HG02938 (cell line): ENCODE measurements around the gene DIP2C.
"Not testable (repeated sequence)": the region's sequence is repeated elsewhere in the genome, so short reads cannot be mapped to it uniquely, and the experiment has no call there.

Source experiments
- ATAC-seq: cut with Tn5 transposase; IDR thresholded peaks from one replicate; pipeline ENCODE4 v1.9.1; 2021; ENCODE audit warnings: mild to moderate bottlenecking, moderate library complexity; ENCODE audit not compliant: unreplicated experiment

DIP2C gene

DNA sequence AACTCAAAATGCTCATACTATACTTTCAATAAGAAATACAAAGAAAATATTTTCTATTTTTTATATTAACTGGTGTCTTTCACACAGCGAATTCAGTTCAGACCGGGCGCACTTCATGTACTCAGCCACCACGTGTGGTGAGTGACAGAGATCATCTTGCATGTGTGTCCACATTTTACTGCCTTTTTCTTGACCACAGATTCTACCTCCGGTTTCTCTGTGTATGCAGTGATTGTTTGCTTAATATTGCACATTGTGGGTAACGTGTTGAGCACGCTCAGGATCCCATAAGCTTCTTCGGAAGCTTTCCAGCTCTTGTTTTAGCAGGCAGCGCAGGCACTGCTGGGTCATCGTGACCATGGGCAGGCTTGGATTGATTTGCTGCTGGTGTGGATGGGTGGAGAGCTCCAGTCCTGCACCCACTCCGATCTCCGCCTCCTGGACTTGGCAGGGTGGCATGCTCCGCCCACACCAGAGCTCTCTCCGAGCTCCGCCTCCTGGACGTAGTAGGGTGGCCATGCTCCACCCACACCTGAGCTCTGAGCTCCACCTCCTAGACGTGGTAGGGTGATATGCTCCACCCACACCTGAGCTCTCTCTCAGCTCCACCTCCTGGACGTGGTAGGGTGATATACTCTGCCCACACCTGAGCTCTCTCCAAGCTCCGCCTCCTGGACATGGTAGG lies 253.3 kb downstream of the DIP2C start:
- no peak for ATAC-seq

GRCh38 chr10:435397-435796 lies 254.1 kb downstream of the DIP2C start:
- no peak for ATAC-seq

DNA sequence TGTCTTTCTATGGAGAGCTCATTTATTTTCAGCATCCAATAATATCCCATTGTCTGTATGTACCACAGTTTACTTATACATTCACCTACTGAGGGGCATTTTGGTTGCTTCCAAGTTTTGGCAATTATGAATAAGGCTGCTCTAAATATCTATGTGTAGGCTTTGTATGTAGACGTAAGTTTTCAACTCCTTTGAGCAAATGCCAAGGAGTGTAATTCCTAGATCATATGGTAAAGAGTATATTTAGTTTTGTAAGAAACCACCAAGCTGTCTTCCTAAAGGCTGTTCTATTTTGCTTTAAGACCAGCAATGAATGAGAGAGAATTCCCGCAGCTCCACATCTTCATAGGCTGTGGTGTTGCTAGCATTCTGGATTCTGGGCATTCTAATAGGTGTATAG lies 259.8 kb downstream of the DIP2C start:
- no peak for ATAC-seq

DNA sequence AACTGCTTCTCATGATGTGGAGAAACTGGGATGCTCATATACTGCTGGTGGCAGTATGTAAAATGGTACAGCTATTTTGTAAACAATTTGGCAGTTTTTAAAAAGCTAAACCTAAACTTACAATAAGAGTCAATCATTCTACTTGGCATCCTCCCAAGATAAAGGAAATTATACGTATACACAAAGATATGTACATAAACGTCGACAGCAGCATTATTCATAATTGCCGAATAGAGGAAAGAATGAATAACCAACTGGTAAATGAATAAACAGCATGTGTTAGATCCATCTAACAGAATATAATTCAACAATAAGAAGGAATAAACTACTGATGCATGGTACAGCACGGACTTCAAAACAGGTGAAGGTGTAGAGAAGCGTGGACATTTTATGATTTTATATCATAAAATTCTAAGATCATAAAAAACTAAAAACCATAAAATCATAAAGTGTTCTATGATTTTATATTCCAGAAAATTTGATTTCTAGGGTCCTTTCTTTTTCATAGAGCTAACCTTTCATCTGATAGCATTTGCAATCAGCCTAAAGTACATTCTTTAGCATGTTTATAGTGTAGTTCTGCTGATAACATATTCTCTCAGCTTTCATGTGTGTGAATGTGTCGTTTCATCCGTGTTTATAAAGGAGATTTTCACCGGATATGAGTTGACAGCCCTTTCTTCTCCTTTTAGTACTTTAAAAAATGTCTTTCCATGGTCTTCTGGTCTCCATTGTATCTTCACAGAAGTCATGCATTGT lies 261.5 kb downstream of the DIP2C start:
- ATAC-seq: no peak

DNA sequence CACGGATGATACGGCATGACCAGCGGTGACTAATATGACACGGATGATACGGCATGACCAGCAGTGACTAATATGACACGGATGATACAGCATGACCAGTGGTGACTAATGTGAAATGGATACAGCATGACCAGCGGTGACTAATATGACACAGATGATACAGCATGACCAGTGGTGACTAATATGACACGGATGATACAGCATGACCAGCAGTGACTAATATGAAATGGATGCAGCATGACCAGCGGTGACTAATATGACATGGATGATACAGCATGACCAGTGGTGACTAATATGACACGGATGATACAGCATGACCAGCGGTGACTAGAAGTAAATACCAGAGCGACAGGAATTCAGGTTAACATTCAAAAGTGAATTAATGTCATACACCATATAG lies 264.1 kb downstream of the DIP2C start:
- ATAC-seq: not testable (repeated sequence)

- ATAC-seq: not testable (repeated sequence)
These were observed 264.7 kb downstream of the DIP2C start for GRCh38 chr10:424724-425123.

DNA sequence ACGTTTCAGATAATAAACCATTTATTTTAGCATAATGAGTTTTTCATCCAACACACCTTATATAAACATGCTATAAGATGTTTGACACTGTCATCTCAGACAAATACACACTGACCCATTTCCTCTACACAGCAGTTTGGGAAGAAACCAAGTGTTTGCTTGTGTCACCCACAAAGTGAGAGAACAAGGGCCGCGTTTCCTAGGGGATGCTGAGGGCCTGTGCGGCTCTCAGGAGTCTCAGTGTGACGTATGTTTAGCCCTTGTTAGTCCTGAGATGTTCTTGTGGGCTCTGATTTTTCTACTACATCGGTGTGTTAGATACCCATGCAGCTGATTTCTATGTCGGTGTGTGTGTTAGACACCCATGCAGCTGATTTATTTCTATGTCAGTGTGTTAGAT lies 266.3 kb downstream of the DIP2C start:
- ATAC-seq: no peak

- ATAC-seq: no peak
These were observed 266.8 kb downstream of the DIP2C start for GRCh38 chr10:422675-423074.

GRCh38 chr10:422241-422640 lies 267.2 kb downstream of the DIP2C start:
- ATAC-seq: no peak

DNA sequence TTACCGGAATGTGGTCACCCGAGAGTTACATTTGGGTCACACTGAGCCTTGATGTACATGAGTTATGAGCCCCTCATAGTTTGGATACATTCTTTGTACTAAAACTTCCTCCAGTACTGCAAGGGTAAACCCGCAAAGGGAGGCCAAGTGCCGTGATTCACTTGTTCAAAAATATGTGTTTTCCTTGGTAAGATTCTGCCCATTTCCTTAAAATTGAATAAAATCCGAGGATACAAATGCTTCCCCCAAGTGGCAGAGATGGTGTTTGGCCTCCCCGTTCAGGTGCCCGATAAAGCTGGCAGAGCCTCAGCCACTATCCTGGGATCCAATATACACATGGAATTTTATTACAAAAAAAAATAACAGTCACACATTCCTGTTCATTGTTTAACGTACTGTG lies 268.3 kb downstream of the DIP2C start:
- ATAC-seq: no peak

DNA sequence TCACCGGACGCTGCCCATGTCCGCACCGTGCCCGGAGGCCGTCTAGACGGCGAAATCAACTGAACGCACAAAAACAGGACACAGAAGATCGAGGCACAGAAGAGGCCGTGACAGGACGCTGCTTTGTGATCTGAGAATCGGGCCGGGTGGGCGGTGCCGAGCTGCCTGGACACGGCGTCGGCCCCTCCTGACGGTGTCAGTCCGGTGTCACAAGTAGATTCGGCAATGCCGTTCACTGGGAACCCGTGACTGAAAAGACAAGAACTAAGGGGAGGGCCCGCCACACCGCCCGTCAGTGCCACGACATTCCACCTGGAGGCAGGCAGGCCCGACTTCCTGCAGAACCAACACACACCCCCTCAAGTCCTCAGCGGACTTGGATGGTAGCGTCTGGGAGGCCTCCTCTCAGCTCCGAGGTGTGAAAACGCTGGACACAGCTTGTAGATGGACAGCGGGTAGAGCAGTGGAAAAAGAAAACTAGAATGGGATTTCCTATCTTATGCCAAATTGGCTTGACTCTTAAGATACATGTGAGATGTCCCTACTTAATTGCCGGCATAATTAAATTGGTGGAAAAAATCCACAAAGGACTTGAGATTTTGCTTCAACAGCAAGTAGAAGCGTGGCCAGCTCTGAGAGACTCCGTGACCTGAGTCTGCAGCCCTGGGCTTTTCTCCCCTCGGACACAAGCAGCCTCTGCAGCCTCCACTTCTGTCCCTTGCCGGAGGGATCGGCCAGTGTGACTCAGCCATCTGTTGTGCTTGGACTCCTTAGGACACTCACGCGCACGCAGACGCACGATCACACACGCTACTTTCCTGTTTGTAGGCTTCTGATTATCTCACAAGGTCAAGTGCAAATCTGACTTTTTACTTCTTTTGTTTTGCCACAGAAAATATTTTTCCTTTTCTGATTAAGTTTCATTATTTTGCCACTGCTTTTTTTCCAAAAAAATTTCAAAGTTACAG lies 269.0 kb downstream of the DIP2C start:
- no peak for ATAC-seq

- no peak for ATAC-seq
These were observed 270.6 kb downstream of the DIP2C start for GRCh38 chr10:418894-419293.

DNA sequence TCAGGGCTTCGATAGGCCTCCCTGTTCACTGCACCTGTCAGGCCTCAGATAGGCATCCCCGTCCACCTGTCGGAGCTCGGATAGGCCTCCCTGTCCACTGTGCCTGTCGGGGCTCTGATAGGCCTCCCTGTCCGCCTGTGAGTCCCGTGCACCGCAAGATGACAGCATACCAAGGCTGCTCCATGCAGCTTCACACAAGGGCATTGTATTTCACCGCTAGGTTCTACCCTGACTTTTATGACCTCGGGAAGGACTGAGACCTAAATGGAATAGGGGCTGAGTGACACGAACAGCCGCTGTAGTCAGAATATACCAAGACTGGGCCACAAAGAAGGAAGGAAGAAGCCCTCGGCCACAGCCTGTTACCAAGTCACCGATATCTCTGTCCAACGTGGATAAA lies 271.2 kb downstream of the DIP2C start:
- ATAC-seq: no peak

GRCh38 chr10:416091-416515 lies 273.4 kb downstream of the DIP2C start:
- ATAC-seq: no peak

- ATAC-seq: no peak
These were observed 275.8 kb downstream of the DIP2C start for GRCh38 chr10:413662-414071.

GRCh38 chr10:412109-412508 lies 277.4 kb downstream of the DIP2C start:
- ATAC-seq: no peak

DNA sequence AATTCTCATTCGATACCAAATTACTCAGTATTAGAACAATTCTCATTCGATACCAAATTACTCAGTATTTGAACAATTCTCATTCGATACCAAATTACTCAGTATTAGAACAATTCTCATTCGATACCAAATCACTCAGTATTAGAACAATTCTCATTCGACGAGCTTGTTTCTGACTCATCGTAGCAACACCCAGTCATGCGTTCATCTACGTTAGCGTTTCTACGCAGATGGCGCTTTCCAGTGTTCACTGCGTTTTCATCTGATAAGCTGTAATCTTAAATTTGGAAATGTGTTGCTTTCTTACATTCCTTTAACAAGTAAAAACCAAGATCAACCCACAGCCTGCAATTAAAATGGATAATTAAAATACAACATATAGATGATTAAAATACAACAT lies 277.9 kb downstream of the DIP2C start:
- no peak for ATAC-seq

GRCh38 chr10:409408-410040 lies 279.9 kb downstream of the DIP2C start:
- no peak for ATAC-seq

DNA sequence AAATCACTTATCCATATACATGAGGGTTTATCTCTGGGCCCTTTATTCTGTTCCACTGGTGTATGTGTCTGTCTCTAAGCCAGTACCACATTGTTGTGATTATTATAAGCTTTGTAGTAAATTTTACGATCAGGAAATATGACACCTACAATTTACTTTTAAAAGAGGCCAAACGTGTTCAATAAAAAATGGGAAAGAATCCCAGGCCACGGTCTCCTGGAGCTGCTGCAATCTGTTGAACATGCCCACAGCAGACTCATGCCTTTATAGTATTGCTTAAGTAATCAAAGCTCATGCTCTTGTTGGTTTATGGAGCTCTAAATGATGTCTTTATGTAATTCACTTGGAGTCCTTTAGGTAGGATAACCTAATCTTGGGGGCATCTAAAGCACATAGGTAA lies 281.2 kb downstream of the DIP2C start:
- ATAC-seq: no peak

DNA sequence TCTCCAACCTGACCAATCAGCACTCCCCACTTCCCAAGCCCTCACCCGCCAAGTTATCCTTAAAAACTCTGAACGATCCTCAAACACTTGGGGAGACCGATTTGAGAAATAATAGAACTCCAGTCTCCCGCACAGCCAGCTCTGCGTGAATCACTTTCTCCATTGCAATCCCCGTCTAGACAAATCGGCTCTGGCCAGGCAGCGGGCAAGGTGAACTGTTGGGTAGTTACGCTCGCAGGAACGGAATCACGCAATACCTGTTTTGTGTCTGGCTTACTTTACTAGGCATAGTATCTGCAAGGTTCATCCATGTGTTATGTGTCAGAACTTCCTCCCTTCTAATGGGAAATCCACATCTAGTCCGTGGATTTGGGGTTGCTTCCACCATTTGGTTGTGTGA lies 282.5 kb downstream of the DIP2C start:
- no peak for ATAC-seq

- no peak for ATAC-seq
These were observed 283.8 kb downstream of the DIP2C start for GRCh38 chr10:405648-406047.
